ENCODE measurements around the gene CIZ1. TPM values are rescaled to one million over a fixed set of nuclear protein-coding genes. Genes with fewer than 3 reads are reported as not detected.

Gene CIZ1
- total RNA-seq, 1 experiment from 2014 or later: 111 TPM

GRCh38 chr9:128127568-128127989, 63.8 kb downstream of the CIZ1 start, which contains the start of gene PTGES2:
TSS of gene PTGES2 (minus strand) at chr9:128127729. CDS start at chr9:128127717, 12 bp downstream.
- H3K27ac ChIP-seq (ENCODE audit: low read length): peak within 1 kb of the TSS; percentile 85
- peaks cover 2% of the 10 kb centered on the region; the same call in 1 of the 2 replicates for H3K36me3 ChIP-seq (ENCODE audit: control insufficient read depth, insufficient read depth, low read length)
- H3K27me3 ChIP-seq (ENCODE audit: control insufficient read depth, insufficient read depth, low read length): no peaks in the 10 kb centered on the region
- peak within 1 kb of the TSS; percentile 80 to 83 for H3K4me3 ChIP-seq (ENCODE audit: low read depth in 2 of 2, low read length in 2 of 2)
- POLR2A ChIA-PET: no interaction called here
- no peak for DNase-seq (ENCODE audit: low read depth, low spot score)
- H3K4me1 ChIP-seq (ENCODE audit: control insufficient read depth, insufficient read depth, low read length): 0 out of 2 replicates have a peak, but pooled peaks cover 3% of the 10 kb centered on the region
- peak; percentile 81 for ATAC-seq
- CTCF ChIA-PET: no interaction called here
- intact Hi-C loops (cut with micrococcal nuclease; ENCODE audit: unreplicated experiment): no loop called here
- in situ Hi-C loops (cut with HindIII; ENCODE audit: low pct_unique_long_range_greater_than_20kb, low sequenced_read_pairs): no loop called here
- TF ChIP-seq TCF7L2 (IDR thresholded peaks at IDR 0.05; ENCODE audit: low read depth, low read length) (no peak), SIN3A (IDR thresholded peaks at IDR 0.05; ENCODE audit: borderline replicate concordance, insufficient read depth, low read depth, low read length) (no peak)
- H3K9me3 ChIP-seq (ENCODE audit: control insufficient read depth, insufficient read depth, low read depth, low read length): no peaks in the 10 kb centered on the region
- BruUV-seq (replicated peaks): no TSS peak

GRCh38 chr9:128125580-128126354, 65.6 kb downstream of the CIZ1 start:
- ATAC-seq: no peak
- Histone ChIP-seq H3K27ac (ENCODE audit: low read length) (no peak overlapping the region), H3K4me1 (ENCODE audit: control insufficient read depth, insufficient read depth, low read length) (0 out of 2 replicates have a peak, but pooled peaks cover 3% of the 10 kb centered on the region), H3K4me3 (ENCODE audit: low read depth in 2 of 2, low read length in 2 of 2) (peak overlapping the region; percentile 80 to 83), H3K36me3 (ENCODE audit: control insufficient read depth, insufficient read depth, low read length) (peaks cover 2% of the 10 kb centered on the region; the same call in 1 of the 2 replicates), H3K27me3 (ENCODE audit: control insufficient read depth, insufficient read depth, low read length) (no peaks in the 10 kb centered on the region), H3K9me3 (ENCODE audit: control insufficient read depth, insufficient read depth, low read depth, low read length) (no peaks in the 10 kb centered on the region)
- TF ChIP-seq, protein P1, sequence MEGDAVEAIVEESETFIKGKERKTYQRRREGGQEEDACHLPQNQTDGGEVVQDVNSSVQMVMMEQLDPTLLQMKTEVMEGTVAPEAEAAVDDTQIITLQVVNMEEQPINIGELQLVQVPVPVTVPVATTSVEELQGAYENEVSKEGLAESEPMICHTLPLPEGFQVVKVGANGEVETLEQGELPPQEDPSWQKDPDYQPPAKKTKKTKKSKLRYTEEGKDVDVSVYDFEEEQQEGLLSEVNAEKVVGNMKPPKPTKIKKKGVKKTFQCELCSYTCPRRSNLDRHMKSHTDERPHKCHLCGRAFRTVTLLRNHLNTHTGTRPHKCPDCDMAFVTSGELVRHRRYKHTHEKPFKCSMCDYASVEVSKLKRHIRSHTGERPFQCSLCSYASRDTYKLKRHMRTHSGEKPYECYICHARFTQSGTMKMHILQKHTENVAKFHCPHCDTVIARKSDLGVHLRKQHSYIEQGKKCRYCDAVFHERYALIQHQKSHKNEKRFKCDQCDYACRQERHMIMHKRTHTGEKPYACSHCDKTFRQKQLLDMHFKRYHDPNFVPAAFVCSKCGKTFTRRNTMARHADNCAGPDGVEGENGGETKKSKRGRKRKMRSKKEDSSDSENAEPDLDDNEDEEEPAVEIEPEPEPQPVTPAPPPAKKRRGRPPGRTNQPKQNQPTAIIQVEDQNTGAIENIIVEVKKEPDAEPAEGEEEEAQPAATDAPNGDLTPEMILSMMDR (IDR thresholded peaks at IDR 0.05): no peak
- TF ChIP-seq TCF7L2 (IDR thresholded peaks at IDR 0.05; ENCODE audit: low read depth, low read length): no peak
- TF ChIP-seq POLR2AphosphoS5 (IDR thresholded peaks at IDR 0.05; ENCODE audit: low read depth, low read length): no peak
- no peak for TF ChIP-seq REST (IDR thresholded peaks at IDR 0.05; ENCODE audit: insufficient read depth in 1 of 2, low read depth in 2 of 2, low read length in 1 of 2)
- TF ChIP-seq SIN3A (IDR thresholded peaks at IDR 0.05; ENCODE audit: borderline replicate concordance, insufficient read depth, low read depth, low read length): no peak
- intact Hi-C loops (cut with micrococcal nuclease; ENCODE audit: unreplicated experiment) (no loop called here), in situ Hi-C loops (cut with HindIII; ENCODE audit: low pct_unique_long_range_greater_than_20kb, low sequenced_read_pairs) (no loop called here)
- ChIA-PET CTCF (no interaction called here), POLR2A (interaction anchor here (0.6 kb wide), 1 partner anchor 11 kb away, joined by 16 read pairs; no protein-coding TSS in a partner anchor)
- no TSS peak for BruUV-seq (replicated peaks)
- no peak for DNase-seq (ENCODE audit: low read depth, low spot score)
